C4-2B (cell line): ENCODE results near the gene COA1.

Source experiments
- CTCF ChIP-seq: fragments of 450-650 bp; conservative IDR thresholded peaks from 2 replicates; pipeline ENCODE4 v1.5.1; 2017; ENCODE audit warnings: mild to moderate bottlenecking
- ZFX ChIP-seq: fragments of 450-650 bp; IDR thresholded peaks from 2 replicates; pipeline ENCODE4 v1.6.1; 2017

DNA sequence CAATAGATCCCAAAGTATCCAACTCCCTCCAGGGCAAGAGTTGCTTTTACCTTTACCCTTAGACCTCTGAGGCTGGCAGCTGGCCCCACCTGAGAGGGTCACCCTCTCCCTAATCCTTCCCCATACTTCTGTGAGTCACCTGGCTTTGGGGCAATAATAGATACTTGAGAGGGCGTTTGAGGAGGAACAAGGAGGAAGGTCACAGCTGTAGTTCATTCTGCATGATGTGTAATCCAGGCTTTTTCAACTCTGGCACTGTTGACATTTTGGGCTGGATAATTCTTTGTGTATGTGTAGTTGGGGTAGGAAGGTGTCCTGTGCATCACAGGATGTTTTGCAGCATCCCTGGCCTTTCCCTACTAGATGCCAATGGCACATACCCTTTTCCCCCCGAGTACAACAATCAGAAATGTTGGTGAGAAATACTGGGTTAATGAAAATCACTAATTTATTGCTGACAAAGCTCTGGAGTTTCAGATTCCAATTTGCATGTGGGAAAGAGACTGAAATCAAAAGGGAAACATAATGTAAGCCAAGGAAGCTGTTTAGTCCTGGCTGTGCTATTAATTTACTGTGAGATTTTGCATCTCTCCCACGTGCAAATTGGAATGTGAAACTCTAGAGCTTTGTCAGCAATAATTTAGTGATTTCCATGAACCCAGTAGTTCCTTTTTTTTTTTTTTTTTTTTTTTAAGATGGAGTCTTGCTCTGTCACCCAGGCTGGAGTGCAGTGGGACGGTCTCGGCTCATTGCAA is 32.8 kb upstream of the COA1 start:
- no peak for TF ChIP-seq CTCF
- no peak for TF ChIP-seq ZFX
